NOMO-1 treated with DMSO at 0.1 percent for 48 hours (cell line): ENCODE measurements around the gene SARM1.
"Not testable (repeated sequence)": the region's sequence is repeated elsewhere in the genome, so short reads cannot be mapped to it uniquely, and the experiment has no call there.

Experiments used
- DNase-seq: peaks from one replicate; lab custom pipeline; 2025; ENCODE audit not compliant: unreplicated experiment; lab: John Stamatoyannopoulos, UW

Gene SARM1

GRCh38 chr17:28371245-28372202 is at the start of gene SARM1:
Gene SARM1 (plus strand): TSS chr17:28371694. CDS start chr17:28372033, 339 bp downstream.
- DNase-seq: no peak

GRCh38 chr17:28324267-28324745 is 47.2 kb upstream of the SARM1 start:
- no peak for DNase-seq

GRCh38 chr17:28324781-28325180 is 46.7 kb upstream of the SARM1 start:
- peak; percentile 48 for DNase-seq

GRCh38 chr17:28325211-28325610 is 46.3 kb upstream of the SARM1 start:
- no peak for DNase-seq

- DNase-seq: no peak
These were observed 45.4 kb upstream of the SARM1 start for GRCh38 chr17:28326114-28326513.

- DNase-seq: no peak
These were observed 44.4 kb upstream of the SARM1 start for GRCh38 chr17:28327031-28327607.

GRCh38 chr17:28327709-28328108 is 43.8 kb upstream of the SARM1 start:
- no peak for DNase-seq

- DNase-seq: no peak
These were observed 43.2 kb upstream of the SARM1 start for GRCh38 chr17:28328325-28328724.

GRCh38 chr17:28330671-28331070 is 40.8 kb upstream of the SARM1 start:
- no peak for DNase-seq

GRCh38 chr17:28331891-28332420 is 39.5 kb upstream of the SARM1 start:
- no peak for DNase-seq

GRCh38 chr17:28333083-28333746 is 38.3 kb upstream of the SARM1 start:
- no peak for DNase-seq

GRCh38 chr17:28334171-28334570 is 37.3 kb upstream of the SARM1 start:
- DNase-seq: peak; percentile 27

GRCh38 chr17:28334666-28335200 is 36.8 kb upstream of the SARM1 start:
- DNase-seq: no peak

GRCh38 chr17:28335201-28335958 is 36.1 kb upstream of the SARM1 start, which contains the start of the genes IFT20 and TNFAIP1:
Gene IFT20 (minus strand): TSS chr17:28335472. CDS start chr17:28331985, 3,487 bp downstream.
Gene TNFAIP1 (plus strand): TSS chr17:28335761. CDS start chr17:28339522, 3,761 bp downstream.
- DNase-seq: peak; percentile 99

- DNase-seq: no peak
These were observed 35.3 kb upstream of the SARM1 start for GRCh38 chr17:28335959-28336871.

GRCh38 chr17:28338056-28338768 is 33.3 kb upstream of the SARM1 start:
- DNase-seq: no peak

GRCh38 chr17:28338769-28339212 is 32.7 kb upstream of the SARM1 start:
- DNase-seq: not testable (repeated sequence)

- no peak for DNase-seq
These were observed 32.1 kb upstream of the SARM1 start for GRCh38 chr17:28339431-28339830.
